ENCODE measurements around the gene PKDREJ. TPM values are rescaled to one million over a fixed set of nuclear protein-coding genes. Genes with fewer than 3 reads are reported as not detected.

Gene PKDREJ
- polyA plus RNA-seq, 2 donors = 0.10 to 0.11 TPM

DNA sequence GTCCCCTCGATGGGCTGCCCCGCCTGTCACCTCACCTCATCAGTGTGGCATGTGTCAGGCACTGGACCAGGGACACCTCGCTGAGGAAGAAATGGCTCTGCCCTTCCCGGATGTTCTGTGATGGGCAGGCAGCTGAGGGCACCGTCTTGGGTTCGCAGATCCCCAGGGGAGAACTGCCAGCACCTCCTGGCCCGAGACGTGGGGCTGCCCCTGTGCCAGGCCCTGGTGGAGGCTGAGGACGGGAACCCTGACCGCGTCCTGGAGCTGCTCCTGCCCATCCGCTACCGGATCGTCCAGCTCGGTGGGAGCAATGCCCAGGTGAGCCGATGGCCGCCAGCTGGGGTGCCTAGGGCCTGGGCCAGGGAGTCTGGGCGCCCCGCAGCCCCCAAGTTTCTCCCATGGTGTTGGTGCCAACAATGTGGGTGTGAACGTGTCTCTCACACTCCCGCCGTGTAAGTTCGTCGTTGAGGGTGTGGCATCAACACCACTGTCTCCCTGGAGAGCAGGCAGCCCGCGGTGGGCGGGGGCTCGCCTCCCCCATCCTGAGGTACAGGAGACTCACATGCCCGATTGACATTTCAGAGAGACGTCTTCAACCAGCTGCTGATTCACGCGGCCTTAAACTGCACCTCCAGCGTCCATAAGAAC is 26.2 kb upstream of the PKDREJ start:
- WGBS, 2 donors = 83 to 85% methylated on average over 33 of the region's 33 CpGs
- Histone ChIP-seq H3K36me3 (ENCODE audit: control insufficient read depth in 2 of 2, insufficient read depth in 2 of 2, low read length in 1 of 2) (peaks cover 7 to 27% of the 10 kb centered on the region in 2 donors), H3K4me1 (ENCODE audit: control insufficient read depth in 2 of 2, insufficient read depth in 2 of 2, low read length in 1 of 2) (peaks cover 0 to 2% of the 10 kb centered on the region in 2 donors)

DNA sequence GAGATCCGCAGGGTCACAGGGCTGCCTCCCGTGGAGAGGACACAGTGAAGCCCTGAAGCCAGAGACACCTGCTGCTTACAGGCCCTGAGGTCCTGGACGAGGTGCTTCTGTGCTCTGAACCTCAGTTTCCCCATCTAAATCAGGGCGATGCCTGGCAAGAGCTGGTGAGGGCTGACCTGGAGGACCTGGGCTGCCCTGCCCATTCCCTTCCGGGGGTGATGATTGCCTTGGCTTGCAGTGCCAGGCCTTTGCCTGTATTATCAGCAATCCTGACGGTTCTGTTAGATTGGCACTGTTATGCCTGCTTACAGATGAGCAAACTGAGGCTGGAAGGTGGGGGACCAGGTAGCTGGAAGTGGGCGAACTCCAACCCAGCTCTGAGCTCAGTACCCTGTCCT is 25.7 kb upstream of the PKDREJ start:
- Histone ChIP-seq H3K9me3 (ENCODE audit: control insufficient read depth in 2 of 2, insufficient read depth in 1 of 2, low read depth in 1 of 2, low read length in 1 of 2) (no peaks in the 10 kb centered on the region), H3K4me1 (ENCODE audit: control insufficient read depth in 2 of 2, insufficient read depth in 2 of 2, low read length in 1 of 2) (peaks cover 0 to 2% of the 10 kb centered on the region in 2 donors), H3K27me3 (ENCODE audit: control insufficient read depth in 1 of 2, insufficient read depth in 2 of 2, low read length in 2 of 2) (no peaks in the 10 kb centered on the region), H3K27ac (ENCODE audit: low read depth in 2 of 2, low read length in 1 of 2) (peak overlapping the region in 1 of 2 donors; percentile 6), H3K36me3 (ENCODE audit: control insufficient read depth in 2 of 2, insufficient read depth in 2 of 2, low read length in 1 of 2) (peaks cover 7 to 32% of the 10 kb centered on the region in 2 donors), H3K4me3 (ENCODE audit: low read depth in 1 of 2, low read length in 2 of 2) (no peak overlapping the region)
- WGBS, 2 donors = 89 to 93% methylated on average over 7 of the region's 7 CpGs

More for the DNA sequence above, 26.2 kb upstream of the PKDREJ start:
- no peaks in the 10 kb centered on the region for H3K9me3 ChIP-seq (ENCODE audit: control insufficient read depth in 2 of 2, insufficient read depth in 1 of 2, low read depth in 1 of 2, low read length in 1 of 2)
- no peak overlapping the region for H3K4me3 ChIP-seq (ENCODE audit: low read depth in 1 of 2, low read length in 2 of 2)
- H3K27me3 ChIP-seq (ENCODE audit: control insufficient read depth in 1 of 2, insufficient read depth in 2 of 2, low read length in 2 of 2) = no peaks in the 10 kb centered on the region
- peak overlapping the region in 1 of 2 donors; percentile 6 for H3K27ac ChIP-seq (ENCODE audit: low read depth in 2 of 2, low read length in 1 of 2)

DNA sequence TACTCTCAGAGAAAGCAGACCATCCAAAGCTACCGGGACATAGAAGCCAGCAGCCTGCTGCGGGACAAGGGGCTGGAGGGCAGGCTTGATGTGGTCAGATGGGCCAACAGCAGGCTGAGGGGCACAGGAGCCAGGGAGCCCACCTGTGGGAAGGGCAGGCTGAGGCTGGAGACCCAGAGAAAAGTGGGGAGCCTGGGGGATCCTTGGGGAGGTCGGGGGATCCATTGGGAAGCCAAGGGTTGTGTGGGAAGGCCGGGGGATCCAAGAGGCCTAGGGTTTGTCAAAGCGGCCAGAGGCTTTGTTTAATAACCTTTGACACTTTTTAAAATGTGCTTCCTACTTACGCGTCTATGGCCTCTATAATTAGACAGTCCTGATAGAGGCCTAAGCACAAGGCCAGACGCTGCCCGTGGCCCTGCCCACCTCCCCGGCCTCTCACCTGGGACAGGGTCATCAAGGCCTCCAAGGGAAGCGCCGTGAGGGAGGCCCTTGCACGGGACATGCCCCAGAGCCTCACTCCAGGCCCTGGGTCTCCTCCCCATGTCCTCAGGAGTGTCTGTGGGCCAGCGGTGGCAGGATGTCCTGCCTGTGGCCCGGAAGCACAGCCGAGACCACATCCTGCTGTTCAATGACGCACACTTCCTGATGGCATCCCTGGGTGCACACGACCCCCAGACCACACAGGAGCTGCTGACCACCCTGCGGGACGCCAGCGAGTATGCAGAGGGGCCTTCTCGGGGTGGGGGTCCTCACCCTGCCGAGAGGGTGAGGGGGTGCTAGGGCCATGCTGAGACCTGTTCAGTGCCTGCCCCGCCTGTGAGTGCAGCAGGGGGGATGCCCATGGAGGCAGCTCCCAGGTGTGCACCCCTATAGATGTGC is 25.0 kb upstream of the PKDREJ start:
- peaks cover 7 to 33% of the 10 kb centered on the region in 2 donors for H3K36me3 ChIP-seq (ENCODE audit: control insufficient read depth in 2 of 2, insufficient read depth in 2 of 2, low read length in 1 of 2)
- H3K27ac ChIP-seq (ENCODE audit: low read depth in 2 of 2, low read length in 1 of 2) = peak overlapping the region; percentile 29 to 42
- H3K4me1 ChIP-seq (ENCODE audit: control insufficient read depth in 2 of 2, insufficient read depth in 2 of 2, low read length in 1 of 2) = peaks cover 0 to 2% of the 10 kb centered on the region in 2 donors
- H3K27me3 ChIP-seq (ENCODE audit: control insufficient read depth in 1 of 2, insufficient read depth in 2 of 2, low read length in 2 of 2) = no peaks in the 10 kb centered on the region
- no peaks in the 10 kb centered on the region for H3K9me3 ChIP-seq (ENCODE audit: control insufficient read depth in 2 of 2, insufficient read depth in 1 of 2, low read depth in 1 of 2, low read length in 1 of 2)
- no peak overlapping the region for H3K4me3 ChIP-seq (ENCODE audit: low read depth in 1 of 2, low read length in 2 of 2)
- 69 to 71% methylated on average over 24 of the region's 24 CpGs for WGBS, 2 donors

DNA sequence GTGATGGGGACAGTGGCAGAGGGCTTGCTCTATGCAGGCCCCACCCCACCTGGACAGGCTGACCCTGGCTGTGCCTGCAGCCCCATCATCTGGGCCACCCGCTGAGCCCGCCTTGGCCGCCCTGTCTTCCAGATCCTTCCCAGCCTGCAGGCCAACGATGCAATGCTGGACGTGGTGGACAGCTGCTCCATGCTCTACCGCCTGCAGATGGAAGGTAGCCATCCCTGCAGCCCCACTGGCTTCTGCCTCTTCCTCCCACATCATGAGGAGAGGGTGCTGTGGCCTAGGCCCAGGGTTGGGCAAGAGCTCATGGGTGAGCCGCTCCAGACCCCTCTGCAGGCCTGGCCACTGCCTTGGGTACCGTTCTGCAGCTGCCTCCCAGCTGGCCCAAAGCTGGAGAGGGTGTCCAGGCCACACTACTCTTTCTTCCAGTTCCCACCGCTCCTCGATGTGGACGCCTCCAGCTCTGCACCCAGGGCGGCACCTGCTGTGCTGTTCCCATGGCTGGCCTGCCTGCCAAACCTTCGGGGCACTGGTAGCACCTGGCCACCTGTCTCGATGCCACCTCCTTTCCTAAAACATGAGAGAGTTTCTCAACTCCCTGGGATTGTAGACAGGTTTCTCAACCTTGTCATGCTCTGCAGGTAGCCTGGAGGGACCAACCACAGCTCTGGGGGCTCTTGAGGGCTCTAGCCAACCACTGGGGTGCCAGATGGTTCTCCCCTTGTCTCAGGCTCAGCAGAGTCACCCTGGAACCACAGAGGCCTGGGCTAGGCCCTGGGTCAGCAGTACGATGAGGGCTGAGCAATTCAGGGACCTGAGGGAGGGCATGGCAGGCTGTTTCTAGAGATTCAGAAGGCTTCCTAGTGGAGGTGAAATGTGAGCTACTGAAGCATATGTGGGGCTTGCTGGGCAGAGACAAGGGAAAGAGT is 24.1 kb upstream of the PKDREJ start:
- 86% methylated on average over 15 of the region's 15 CpGs for WGBS, 2 donors
- Histone ChIP-seq H3K4me3 (ENCODE audit: low read depth in 1 of 2, low read length in 2 of 2) (no peak overlapping the region), H3K4me1 (ENCODE audit: control insufficient read depth in 2 of 2, insufficient read depth in 2 of 2, low read length in 1 of 2) (no peaks in the 10 kb centered on the region), H3K27me3 (ENCODE audit: control insufficient read depth in 1 of 2, insufficient read depth in 2 of 2, low read length in 2 of 2) (no peaks in the 10 kb centered on the region), H3K9me3 (ENCODE audit: control insufficient read depth in 2 of 2, insufficient read depth in 1 of 2, low read depth in 1 of 2, low read length in 1 of 2) (no peaks in the 10 kb centered on the region), H3K36me3 (ENCODE audit: control insufficient read depth in 2 of 2, insufficient read depth in 2 of 2, low read length in 1 of 2) (peaks cover 5 to 33% of the 10 kb centered on the region in 2 donors), H3K27ac (ENCODE audit: low read depth in 2 of 2, low read length in 1 of 2) (peak overlapping the region; percentile 29 to 42)

DNA sequence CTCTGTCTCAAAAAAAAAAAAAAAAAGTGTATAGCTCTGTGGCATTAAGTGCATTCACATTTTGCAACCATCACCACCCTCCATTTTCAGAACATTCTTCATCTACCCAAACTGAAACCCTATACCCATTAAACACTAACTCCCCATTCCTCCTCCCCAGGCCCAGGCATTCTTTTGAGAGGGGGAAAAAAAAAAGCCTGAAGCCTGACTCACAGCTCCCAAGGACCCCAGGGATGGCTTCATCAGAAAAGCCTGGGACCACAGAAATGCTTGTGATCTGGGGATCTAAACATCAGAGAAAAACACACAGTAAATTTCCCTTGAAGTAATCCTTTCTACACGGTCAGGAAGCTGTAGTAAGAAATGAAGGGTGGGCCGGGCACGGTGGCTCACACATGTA is 22.9 kb upstream of the PKDREJ start:
- Histone ChIP-seq H3K27me3 (ENCODE audit: control insufficient read depth in 1 of 2, insufficient read depth in 2 of 2, low read length in 2 of 2) (no peaks in the 10 kb centered on the region), H3K9me3 (ENCODE audit: control insufficient read depth in 2 of 2, insufficient read depth in 1 of 2, low read depth in 1 of 2, low read length in 1 of 2) (no peaks in the 10 kb centered on the region), H3K4me1 (ENCODE audit: control insufficient read depth in 2 of 2, insufficient read depth in 2 of 2, low read length in 1 of 2) (no peaks in the 10 kb centered on the region), H3K27ac (ENCODE audit: low read depth in 2 of 2, low read length in 1 of 2) (no peak overlapping the region), H3K4me3 (ENCODE audit: low read depth in 1 of 2, low read length in 2 of 2) (no peak overlapping the region), H3K36me3 (ENCODE audit: control insufficient read depth in 2 of 2, insufficient read depth in 2 of 2, low read length in 1 of 2) (peaks cover 3 to 43% of the 10 kb centered on the region in 2 donors)
- 91 to 94% methylated on average over 3 of the region's 3 CpGs for WGBS, 2 donors

DNA sequence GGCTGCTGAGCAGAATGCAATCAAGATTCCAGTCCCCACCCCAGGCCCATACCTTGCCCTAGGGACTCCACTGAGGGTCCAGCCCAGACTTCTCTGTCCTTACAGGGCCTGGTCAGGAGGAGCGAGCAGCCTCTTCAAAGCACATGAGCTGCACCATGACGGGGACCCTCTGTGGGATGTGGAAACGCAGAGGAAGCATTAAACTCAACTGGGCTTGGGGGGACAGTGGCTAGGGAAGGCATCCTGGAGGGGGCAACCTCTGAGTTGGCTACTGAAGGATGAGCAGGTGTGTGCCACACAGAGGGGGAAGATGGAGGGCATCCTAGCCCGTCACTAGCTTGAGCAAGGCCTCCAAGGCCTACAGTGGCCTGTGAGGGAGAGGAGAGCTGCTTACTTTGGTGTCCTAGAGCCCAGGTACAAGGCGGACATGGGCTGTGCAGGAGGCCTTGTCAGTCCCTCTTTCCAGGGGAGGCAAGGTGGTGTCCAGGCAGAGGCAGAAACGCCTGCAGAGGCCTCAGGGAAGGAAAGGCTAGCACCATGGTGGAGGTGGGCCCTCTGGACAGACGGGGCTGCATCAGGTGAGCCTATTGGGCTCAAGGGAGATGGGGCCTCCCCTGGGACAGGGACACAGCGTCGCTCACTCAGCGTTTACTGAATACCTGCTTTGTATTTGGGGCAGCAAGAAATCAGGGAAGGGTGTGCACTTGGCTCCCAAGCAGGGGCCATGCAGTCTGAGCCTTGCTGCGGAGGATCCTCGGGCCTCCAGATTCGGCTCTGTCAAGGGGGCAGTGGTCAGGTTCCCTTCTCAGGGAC is 18.9 kb upstream of the PKDREJ start:
- Histone ChIP-seq H3K4me1 (ENCODE audit: control insufficient read depth in 2 of 2, insufficient read depth in 2 of 2, low read length in 1 of 2) (peaks cover 0 to 9% of the 10 kb centered on the region in 2 donors), H3K36me3 (ENCODE audit: control insufficient read depth in 2 of 2, insufficient read depth in 2 of 2, low read length in 1 of 2) (peaks cover 13 to 62% of the 10 kb centered on the region in 2 donors), H3K9me3 (ENCODE audit: control insufficient read depth in 2 of 2, insufficient read depth in 1 of 2, low read depth in 1 of 2, low read length in 1 of 2) (no peaks in the 10 kb centered on the region), H3K27me3 (ENCODE audit: control insufficient read depth in 1 of 2, insufficient read depth in 2 of 2, low read length in 2 of 2) (no peaks in the 10 kb centered on the region), H3K27ac (ENCODE audit: low read depth in 2 of 2, low read length in 1 of 2) (no peak overlapping the region), H3K4me3 (ENCODE audit: low read depth in 1 of 2, low read length in 2 of 2) (no peak overlapping the region)
- WGBS, 2 donors = 95 to 97% methylated on average over 13 of the region's 13 CpGs

DNA sequence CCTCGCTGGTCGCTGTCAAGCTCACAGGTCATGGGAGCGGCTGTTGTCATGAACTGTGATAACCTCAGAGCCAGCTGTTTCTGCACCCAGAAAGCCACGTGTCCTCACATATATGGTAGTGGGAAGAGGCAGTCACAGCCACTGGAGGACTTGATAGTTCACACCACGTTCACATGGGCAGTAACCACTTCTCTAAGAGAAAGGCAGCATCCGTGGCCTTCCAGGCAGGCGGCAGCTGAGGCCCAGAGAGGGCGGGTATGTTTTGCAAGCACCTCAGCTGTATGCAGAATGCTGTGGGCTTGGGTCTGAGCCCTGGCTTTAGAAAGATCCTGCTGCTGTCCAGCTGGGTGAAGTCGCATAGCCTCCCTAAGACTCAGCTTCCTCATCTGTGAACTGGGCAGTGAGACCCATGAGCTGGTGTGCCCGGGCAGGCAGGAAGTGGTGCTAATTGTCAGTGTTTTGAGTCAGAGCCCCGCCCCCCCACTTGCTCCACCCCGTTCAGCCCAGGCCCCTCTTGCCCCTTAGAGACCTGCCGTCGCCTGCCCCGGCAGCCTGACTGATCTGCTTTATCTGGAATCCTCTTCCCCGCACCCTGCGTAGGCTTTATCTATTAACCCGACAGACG is 18.0 kb upstream of the PKDREJ start:
- Histone ChIP-seq H3K4me1 (ENCODE audit: control insufficient read depth in 2 of 2, insufficient read depth in 2 of 2, low read length in 1 of 2) (peaks cover 0 to 9% of the 10 kb centered on the region in 2 donors), H3K27me3 (ENCODE audit: control insufficient read depth in 1 of 2, insufficient read depth in 2 of 2, low read length in 2 of 2) (no peaks in the 10 kb centered on the region), H3K36me3 (ENCODE audit: control insufficient read depth in 2 of 2, insufficient read depth in 2 of 2, low read length in 1 of 2) (peaks cover 13 to 57% of the 10 kb centered on the region in 2 donors), H3K4me3 (ENCODE audit: low read depth in 1 of 2, low read length in 2 of 2) (no peak overlapping the region), H3K27ac (ENCODE audit: low read depth in 2 of 2, low read length in 1 of 2) (no peak overlapping the region), H3K9me3 (ENCODE audit: control insufficient read depth in 2 of 2, insufficient read depth in 1 of 2, low read depth in 1 of 2, low read length in 1 of 2) (no peaks in the 10 kb centered on the region)
- 79% methylated on average over 19 of the region's 19 CpGs for WGBS, 2 donors

DNA sequence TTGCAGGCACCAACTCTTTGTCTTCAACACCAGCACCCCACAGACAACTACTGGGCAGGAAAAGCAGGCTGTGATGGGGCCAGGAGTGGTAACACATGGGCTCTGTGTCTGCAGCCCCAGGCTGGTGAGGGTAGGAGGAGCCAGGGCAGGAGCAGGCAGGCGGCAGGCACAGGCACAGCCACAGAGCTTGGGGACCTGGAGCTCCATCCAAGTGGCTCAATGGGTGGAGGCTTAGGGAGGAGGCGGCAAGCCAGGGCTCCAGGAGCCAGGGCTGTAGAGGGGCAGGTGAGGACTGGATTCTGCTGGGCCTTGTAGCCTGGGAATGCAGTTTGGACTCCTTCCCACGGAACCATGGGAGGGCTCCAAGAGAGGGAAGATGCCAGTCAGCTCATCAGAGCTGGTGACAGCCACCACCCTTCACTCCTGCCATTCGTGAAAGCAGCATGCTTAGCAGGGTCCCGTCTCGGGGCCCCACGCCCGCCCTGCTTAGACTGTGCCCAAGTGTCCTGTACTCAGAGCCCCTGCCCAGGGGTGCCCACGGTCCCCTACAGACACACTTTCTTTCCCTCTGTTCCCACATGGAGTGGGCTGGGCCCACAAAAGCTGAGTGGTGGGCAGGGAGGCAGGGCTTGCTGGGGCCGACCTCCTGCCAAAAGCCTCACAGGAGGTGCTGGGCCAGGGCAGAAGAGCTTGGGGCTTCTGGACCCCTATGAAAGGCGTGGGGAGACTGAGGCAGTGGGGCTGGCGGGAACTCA is 17.1 kb upstream of the PKDREJ start:
- H3K4me1 ChIP-seq (ENCODE audit: control insufficient read depth in 2 of 2, insufficient read depth in 2 of 2, low read length in 1 of 2) = peaks cover 0 to 9% of the 10 kb centered on the region in 2 donors
- H3K4me3 ChIP-seq (ENCODE audit: low read depth in 1 of 2, low read length in 2 of 2) = no peak overlapping the region
- H3K9me3 ChIP-seq (ENCODE audit: control insufficient read depth in 2 of 2, insufficient read depth in 1 of 2, low read depth in 1 of 2, low read length in 1 of 2) = no peaks in the 10 kb centered on the region
- no peak overlapping the region for H3K27ac ChIP-seq (ENCODE audit: low read depth in 2 of 2, low read length in 1 of 2)
- peaks cover 13 to 58% of the 10 kb centered on the region in 2 donors for H3K36me3 ChIP-seq (ENCODE audit: control insufficient read depth in 2 of 2, insufficient read depth in 2 of 2, low read length in 1 of 2)
- 64 to 74% methylated on average over 12 of the region's 12 CpGs for WGBS, 2 donors
- H3K27me3 ChIP-seq (ENCODE audit: control insufficient read depth in 1 of 2, insufficient read depth in 2 of 2, low read length in 2 of 2) = no peaks in the 10 kb centered on the region

Measured in esophagus (tissue), 2 donors.